PFSK-1 (cell line): ENCODE data around the gene CYP3A5.

Experiments used
- REST ChIP-seq, 2 experiments: IDR thresholded peaks; 2 replicates each; pipeline versions ENCODE4 v1.6.1 to v1.8.0; 2011 to 2012; ENCODE audit warnings: low read depth in 2 of 2, low read length in 2 of 2, control low read depth in 1 of 2, inconsistent platforms in 1 of 2, mild to moderate bottlenecking in 1 of 2, moderate library complexity in 1 of 2; ENCODE audit not compliant: insufficient read depth in 1 of 2
- TAF1 ChIP-seq: IDR thresholded peaks from 2 replicates; pipeline ENCODE4 v1.6.1; 2012; ENCODE audit warnings: low read length, control low read depth, borderline replicate concordance; ENCODE audit not compliant: insufficient read depth

GRCh38 chr7:99651290-99651689 lies 28.5 kb downstream of the CYP3A5 start:
- TF ChIP-seq TAF1 (no peak), REST (IDR thresholded peaks at IDR 0.05; ENCODE audit: insufficient read depth in 1 of 2, low read depth in 2 of 2, low read length in 2 of 2) (no peak)
